HG03432 (cell line): Measurements from ENCODE around the gene MACROH2A1.

Experiments
- ATAC-seq: cut with Tn5 transposase; IDR thresholded peaks from one replicate; pipeline ENCODE4 v1.9.1; 2021; ENCODE audit warnings: mild to moderate bottlenecking, moderate library complexity; ENCODE audit not compliant: unreplicated experiment

Gene MACROH2A1

DNA sequence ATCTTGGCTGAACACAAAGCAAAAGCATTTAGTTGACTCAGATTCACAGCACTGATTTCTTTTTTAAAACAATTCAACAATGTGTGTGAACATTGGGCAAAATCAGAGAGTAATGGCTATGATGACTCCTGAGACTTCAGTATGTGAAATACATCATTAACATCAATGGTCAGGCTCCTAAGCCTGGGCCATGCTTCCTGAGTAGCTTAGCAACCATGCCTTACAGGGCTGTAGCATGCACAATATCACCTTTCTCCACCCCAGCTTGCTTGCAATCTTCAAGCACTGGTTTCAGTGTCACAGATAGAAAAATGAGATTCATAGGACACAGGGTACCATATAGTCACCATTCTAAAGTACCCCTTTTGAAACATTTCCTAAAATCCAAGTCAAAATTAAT is 41.3 kb downstream of the MACROH2A1 start:
- ATAC-seq, result no peak

DNA sequence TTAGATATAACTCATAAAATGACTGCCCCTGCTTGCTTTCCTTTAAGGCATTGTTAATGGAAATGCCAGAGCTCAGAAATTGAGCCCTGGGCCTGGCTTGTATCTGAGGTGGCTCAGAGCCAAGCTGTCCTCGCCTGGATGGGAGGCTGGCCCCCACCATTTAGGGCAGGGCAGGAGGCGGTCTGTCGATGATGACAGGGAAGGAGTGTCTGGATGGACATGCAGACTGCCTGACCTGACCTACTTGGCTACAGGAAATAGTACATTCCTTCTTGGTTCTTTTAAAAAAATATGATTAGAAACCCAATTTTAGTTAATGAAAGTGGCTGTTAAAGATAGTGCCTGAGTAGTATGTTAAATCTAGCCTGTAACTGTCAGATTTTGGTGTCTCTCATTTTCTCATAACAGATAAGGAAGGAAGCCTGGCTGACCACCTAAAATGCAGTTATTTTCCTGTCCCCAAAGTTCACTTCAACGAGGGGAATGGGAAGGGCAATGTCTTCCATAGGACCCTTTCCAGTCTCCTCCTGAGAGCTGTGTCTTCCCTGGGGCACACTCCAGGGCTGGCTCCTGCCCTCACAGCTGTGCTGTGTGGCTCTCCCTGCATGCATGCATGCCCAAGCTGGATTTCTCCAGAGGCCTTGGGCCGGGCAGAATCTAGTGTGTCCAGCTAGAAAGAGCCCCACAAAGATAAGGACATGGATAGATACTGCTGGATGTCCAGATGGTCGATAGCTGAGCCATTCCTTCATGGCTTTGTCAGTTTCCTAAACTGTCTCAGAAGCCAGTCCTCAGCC is 42.3 kb downstream of the MACROH2A1 start:
- no peak for ATAC-seq

GRCh38 chr5:135355169-135355568 is 43.9 kb downstream of the MACROH2A1 start:
- ATAC-seq, result no peak

- no peak for ATAC-seq
These were observed 44.9 kb downstream of the MACROH2A1 start for GRCh38 chr5:135353952-135354721.

DNA sequence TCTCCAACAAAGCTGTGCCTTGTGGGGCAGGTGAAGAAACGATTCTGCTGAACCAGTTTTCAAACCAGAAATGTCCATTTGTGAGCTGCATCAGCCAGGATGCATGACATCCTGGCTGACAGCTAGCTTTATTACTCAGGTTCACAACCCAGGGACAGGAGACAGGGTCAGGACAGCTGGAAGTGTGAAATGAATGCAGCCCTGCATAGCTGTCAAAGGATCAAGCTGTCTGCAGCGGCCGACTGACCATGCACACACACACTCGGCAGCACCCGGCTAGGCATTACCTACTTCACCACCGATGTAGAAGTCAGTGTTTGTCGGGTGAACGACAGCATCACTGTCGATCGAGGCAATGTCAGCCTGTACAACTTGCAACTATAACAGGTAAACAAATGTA is 48.5 kb downstream of the MACROH2A1 start:
- ATAC-seq, result no peak

GRCh38 chr5:135349886-135350285 is 49.1 kb downstream of the MACROH2A1 start:
- no peak for ATAC-seq

DNA sequence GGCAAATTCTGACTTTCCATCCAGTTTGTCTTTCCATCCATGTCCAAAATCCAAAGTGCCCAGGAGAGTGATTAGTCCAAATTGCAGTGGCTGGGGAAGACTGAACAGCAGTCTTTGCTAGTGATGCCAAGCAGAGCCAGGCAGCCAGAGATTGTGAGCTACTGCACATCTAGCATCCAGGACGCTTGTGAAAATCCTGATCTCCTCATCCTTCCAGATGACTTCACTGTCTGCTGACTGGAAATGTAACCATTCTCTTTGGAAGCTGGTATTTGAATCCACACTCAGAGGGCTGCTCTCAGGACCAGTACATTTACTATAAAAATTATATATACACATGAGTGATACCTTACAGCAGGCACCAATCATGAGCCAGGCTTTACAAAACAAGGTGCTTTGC is 49.6 kb downstream of the MACROH2A1 start:
- ATAC-seq, result no peak

DNA sequence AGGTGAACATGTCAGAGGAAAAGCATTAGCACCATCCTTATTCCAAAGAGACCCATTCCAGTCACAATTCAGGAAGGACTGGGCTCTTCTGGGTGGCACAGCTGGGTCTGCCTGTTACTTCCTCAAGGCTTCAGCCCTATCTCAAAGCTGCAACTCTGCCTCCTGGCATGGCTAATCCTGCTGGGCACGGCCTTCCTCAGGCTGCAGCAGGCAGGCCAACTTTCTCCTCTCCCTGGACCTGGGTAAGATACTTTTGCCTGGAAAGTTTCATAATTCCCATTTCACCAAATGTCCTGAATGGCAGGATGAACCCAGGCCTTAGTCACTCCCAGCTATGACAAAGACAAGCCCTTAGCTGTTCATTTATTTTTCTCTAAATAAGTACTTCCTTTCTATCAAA is 50.1 kb downstream of the MACROH2A1 start:
- ATAC-seq, result no peak

- ATAC-seq, result no peak
These were observed 51.6 kb downstream of the MACROH2A1 start for GRCh38 chr5:135347392-135347791.

DNA sequence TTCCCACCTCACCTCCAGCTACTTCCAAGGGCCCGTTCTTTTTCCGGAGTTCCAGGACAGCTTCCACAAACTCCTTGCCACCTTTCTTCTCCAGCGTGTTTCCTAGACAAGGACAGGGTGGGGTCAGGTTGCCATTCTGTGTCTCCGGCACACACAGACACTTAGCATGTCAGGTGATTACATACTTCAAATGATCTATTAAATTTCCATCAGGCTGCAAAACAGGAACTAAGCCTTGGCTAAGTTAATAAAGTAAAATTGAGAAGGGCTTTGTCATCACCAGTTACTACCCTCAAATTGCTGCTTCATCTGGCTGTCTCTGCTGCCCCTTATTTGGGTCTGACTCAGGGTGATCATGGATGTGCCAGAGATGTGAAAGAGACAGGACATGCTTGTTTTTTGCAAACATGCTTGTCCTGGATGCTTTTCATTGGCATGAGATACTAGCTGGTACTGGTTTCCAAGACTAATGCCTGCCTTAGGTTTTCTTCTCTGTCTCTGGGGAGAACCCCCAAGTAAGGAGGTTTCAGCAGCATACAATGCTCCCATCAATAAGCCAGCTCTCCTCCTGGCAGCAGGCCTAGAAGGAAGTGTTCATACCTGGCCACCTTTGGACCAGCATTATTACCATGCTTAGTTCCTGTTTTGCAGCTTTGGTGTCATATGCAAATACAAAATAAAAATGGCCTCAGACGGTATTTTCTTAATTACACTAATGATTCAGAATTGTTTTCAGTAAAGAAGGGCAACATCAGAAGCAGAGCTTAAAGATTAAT is 52.9 kb downstream of the MACROH2A1 start:
- no peak for ATAC-seq

DNA sequence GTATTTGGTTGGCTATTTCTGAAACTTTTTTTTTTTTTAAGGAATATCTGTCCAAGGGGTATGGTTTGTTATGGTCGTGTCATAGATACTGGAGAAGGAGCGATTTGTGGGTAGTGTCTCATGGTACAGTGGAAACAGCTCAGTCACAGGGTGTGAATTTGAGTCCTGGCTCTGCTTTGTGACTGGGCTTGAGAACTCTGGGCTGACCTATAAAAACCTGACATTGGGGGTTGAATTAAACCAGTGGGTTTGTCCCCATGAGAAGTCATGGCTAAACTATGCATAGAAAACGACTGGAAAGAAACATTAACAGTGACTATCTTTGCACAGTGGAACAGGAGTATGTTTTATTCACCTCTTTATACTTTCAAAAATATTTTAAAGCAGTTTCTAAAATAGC is 54.7 kb downstream of the MACROH2A1 start:
- no peak for ATAC-seq

- no peak for ATAC-seq
These were observed 55.6 kb downstream of the MACROH2A1 start for GRCh38 chr5:135343413-135343812.

- no peak for ATAC-seq
These were observed 56.5 kb downstream of the MACROH2A1 start for GRCh38 chr5:135342551-135342875.

DNA sequence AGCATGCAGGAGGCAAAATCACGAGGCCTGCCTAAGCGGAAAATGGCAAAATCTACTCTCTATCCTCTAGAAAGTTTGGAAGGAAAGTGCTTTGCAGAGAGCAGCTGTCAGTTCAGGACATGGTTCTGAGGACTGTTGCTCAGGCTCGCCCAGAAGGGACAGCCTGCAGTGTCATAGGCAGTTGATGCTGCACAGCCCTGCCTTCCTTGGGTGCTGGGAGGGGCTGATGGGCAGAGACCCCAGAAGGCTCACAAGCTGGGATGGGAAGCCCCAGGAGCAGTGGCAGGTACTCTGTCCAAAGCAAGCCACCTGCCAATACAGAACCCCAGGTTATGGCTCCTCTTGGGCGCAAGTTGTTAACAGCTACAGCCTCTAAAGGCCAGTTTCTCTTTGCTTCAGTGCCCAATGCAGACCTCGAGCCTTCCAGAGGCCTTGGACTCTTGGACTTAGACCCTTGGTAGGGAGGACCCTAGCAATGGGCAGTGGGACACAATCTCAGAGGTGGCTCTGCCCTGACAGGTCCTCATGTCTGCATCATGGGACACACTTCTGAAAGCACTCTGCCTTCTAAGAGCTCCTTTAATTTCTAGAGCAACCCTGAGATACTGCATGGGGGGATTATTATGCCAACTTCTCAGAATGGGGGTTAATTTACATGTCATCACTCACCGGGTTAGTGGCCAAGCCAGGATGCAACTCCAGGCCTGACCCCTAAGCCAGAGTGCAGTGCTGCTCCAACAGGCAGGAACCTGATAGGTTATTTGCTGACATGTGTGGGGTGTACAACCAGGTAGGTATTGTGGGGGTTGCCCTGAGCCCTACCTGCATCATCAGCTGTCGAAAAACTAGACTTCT is 57.1 kb downstream of the MACROH2A1 start:
- no peak for ATAC-seq

- no peak for ATAC-seq
These were observed 57.9 kb downstream of the MACROH2A1 start for GRCh38 chr5:135341016-135341666.

DNA sequence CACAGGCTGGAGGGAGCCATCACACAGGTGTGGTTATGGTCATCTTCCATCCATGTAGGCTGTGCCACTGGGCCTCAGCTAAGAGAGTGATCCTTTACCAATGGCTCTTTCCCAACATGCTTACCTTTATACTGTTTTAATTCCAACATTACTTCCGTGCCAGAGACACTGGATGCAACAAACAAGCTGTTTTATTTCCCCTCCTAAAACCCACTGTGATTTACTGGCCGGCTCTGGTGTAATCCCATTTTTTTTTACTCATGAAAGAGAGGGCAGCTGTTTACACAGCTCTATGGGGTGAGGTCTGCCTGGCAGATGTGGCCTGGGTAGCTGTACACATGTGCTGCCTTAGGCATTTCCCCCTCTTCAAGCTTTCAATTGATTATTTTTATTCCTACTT is 58.5 kb downstream of the MACROH2A1 start:
- ATAC-seq, result no peak

- no peak for ATAC-seq
These were observed 59.4 kb downstream of the MACROH2A1 start for GRCh38 chr5:135339623-135340022.

GRCh38 chr5:135339189-135339588 is 59.8 kb downstream of the MACROH2A1 start:
- no peak for ATAC-seq

- ATAC-seq, result no peak
These were observed 62.0 kb downstream of the MACROH2A1 start for GRCh38 chr5:135337064-135337463.
